Left lung (tissue), 10 donors: Measurements from ENCODE around the gene APOL5. TPM values are rescaled to one million over a fixed set of nuclear protein-coding genes. Genes with fewer than 3 reads are reported as not detected.
"Not testable (repeated sequence)": the region's sequence is repeated elsewhere in the genome, so short reads cannot be mapped to it uniquely, and the experiment has no call there.

Experiments used
- ATAC-seq: fragments of 200-7000 bp; cut with Tn5 transposase; one replicate; pipeline ENCODE4 v1.9.1; 2020; ENCODE audit warnings: moderate library complexity
- DNase-seq, 4 donors: peaks; one replicate each; pipeline ENCODE4 v3.0.0-alpha.2; 2013 to 2020
- H3K27ac ChIP-seq, 2 donors: fragments of 200-600 bp; sonication (generic) in 1 of 2; one replicate each; pipeline versions ENCODE4 v1.5.0 to v1.8.0; 2020 to 2021
- H3K27me3 ChIP-seq, 2 donors: fragments of 200-600 bp; sonication (generic) in 1 of 2; one replicate each; pipeline versions ENCODE4 v1.5.0 to v1.8.0; 2020 to 2021
- H3K36me3 ChIP-seq, 2 donors: fragments of 200-600 bp; sonication (generic) in 1 of 2; one replicate each; pipeline versions ENCODE4 v1.5.0 to v1.8.0; 2020 to 2021
- H3K4me1 ChIP-seq, 2 donors: fragments of 200-600 bp; one replicate each; pipeline ENCODE4 v1.8.0; 2021
- H3K4me3 ChIP-seq, 2 donors: fragments of 200-600 bp; sonication (generic) in 1 of 2; one replicate each; pipeline versions ENCODE4 v1.5.0 to v1.8.0; 2020 to 2021; ENCODE audit warnings: mild to moderate bottlenecking in 1 of 2
- H3K9me3 ChIP-seq, 2 donors: fragments of 200-600 bp; sonication (generic) in 1 of 2; one replicate each; pipeline versions ENCODE4 v1.5.0 to v1.8.0; 2020 to 2021
- CTCF ChIP-seq, 2 donors: fragments of 200-600 bp; sonication (generic) in 1 of 2; IDR thresholded peaks; one replicate each; pipeline versions ENCODE4 v1.5.0 to v1.8.0; 2021; ENCODE audit warnings: antibody characterized with exemption in 2 of 2
- intact Hi-C, 2 donors: fragments of 100-400 bp; cut with DNase I; formaldehyde crosslinking; loops; one replicate each; pipeline versions ENCODE4 v1.11.2 to v1.14.2; 2022
- polyA plus RNA-seq, 6 donors: library from polyadenylated mRNA; unstranded; fragments of 120-200 nt; gene quantifications; one replicate each; pipeline ENCODE4 v1.2.1, GENCODE V29; 2013; ENCODE audit not compliant: insufficient read length in 6 of 6
- total RNA-seq, 2 donors: library from RNA; stranded (reverse); fragmentation: NEBNext Ultra II Directional; extraction: Animal tissue kit (Norgen Biotek cat#: 25700); gene quantifications; one replicate each; pipeline ENCODE4 v1.2.1, GENCODE V29; 2021
- donor health status: DM: no; HTN: yes; CAD: no.
- donor health status: DM: no; HTN: no; CAD: no.

The APOL5 gene
- total and polyA plus RNA-seq, 8 donors: 0.10 to 0.11 TPM; not detected in 6

DNA sequence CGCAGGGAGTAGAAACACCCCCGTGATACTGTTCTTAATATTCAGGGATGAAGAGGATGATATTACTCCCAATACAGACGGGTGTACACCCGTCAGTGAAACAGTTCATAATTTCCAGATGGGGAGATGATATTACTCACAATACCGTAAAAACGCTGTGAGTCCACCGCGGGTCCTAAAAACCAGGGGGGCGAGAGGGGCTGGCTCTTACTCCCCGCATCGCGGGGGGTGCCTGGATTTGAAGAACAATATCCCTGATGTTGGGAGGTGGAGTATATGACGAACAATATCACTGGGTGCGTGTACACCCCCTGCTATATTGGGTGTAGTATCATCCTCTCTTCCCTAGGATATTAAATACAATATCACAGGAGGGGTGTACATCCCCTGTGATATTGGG lies 20.5 kb upstream of the APOL5 start:
- DNase-seq (no peak), ATAC-seq (no peak)
- no peak overlapping the region for H3K27ac ChIP-seq
- TF ChIP-seq CTCF (IDR thresholded peaks at IDR 0.05): no peak
- no peaks in the 10 kb centered on the region for H3K27me3 ChIP-seq
- no peaks in the 10 kb centered on the region for H3K4me1 ChIP-seq
- no peak overlapping the region for H3K4me3 ChIP-seq
- intact Hi-C loops: no loop called here
- no peaks in the 10 kb centered on the region for H3K36me3 ChIP-seq
- no peaks in the 10 kb centered on the region for H3K9me3 ChIP-seq

- H3K4me1 ChIP-seq, DNase-seq, H3K27me3 ChIP-seq, H3K4me3 ChIP-seq, intact Hi-C loops, H3K9me3 ChIP-seq, H3K27ac ChIP-seq, H3K36me3 ChIP-seq, ATAC-seq: not testable (repeated sequence)
These were observed 17.8 kb upstream of the APOL5 start for GRCh38 chr22:35699852-35700251.

- no peaks in the 10 kb centered on the region for H3K9me3 ChIP-seq
- H3K4me3 ChIP-seq: no peak overlapping the region
- H3K36me3 ChIP-seq: no peaks in the 10 kb centered on the region
- H3K27ac ChIP-seq: no peak overlapping the region
- TF ChIP-seq CTCF (IDR thresholded peaks at IDR 0.05): no peak
- no peak for DNase-seq
- ATAC-seq: no peak
- no peaks in the 10 kb centered on the region for H3K27me3 ChIP-seq
- no peaks in the 10 kb centered on the region for H3K4me1 ChIP-seq
- intact Hi-C loops: no loop called here
These were observed 13.6 kb upstream of the APOL5 start for GRCh38 chr22:35703861-35704584.

- H3K4me1 ChIP-seq: no peaks in the 10 kb centered on the region
- no peaks in the 10 kb centered on the region for H3K36me3 ChIP-seq
- H3K27ac ChIP-seq: no peak overlapping the region
- no peak overlapping the region for H3K4me3 ChIP-seq
- no peak for TF ChIP-seq CTCF (IDR thresholded peaks at IDR 0.05)
- H3K27me3 ChIP-seq: no peaks in the 10 kb centered on the region
- H3K9me3 ChIP-seq: no peaks in the 10 kb centered on the region
- no peak for DNase-seq
- intact Hi-C loops: no loop called here
- no peak for ATAC-seq
These were observed 12.5 kb upstream of the APOL5 start for GRCh38 chr22:35705141-35705540.

- H3K27ac ChIP-seq: no peak overlapping the region
- no peak overlapping the region for H3K4me3 ChIP-seq
- H3K9me3 ChIP-seq: peaks cover 0 to 7% of the 10 kb centered on the region in 2 donors
- intact Hi-C loops: no loop called here
- H3K27me3 ChIP-seq: no peaks in the 10 kb centered on the region
- DNase-seq (no peak), ATAC-seq (no peak)
- H3K4me1 ChIP-seq: no peaks in the 10 kb centered on the region
- H3K36me3 ChIP-seq: no peaks in the 10 kb centered on the region
- TF ChIP-seq CTCF (IDR thresholded peaks at IDR 0.05): no peak
These were observed 9.2 kb upstream of the APOL5 start for GRCh38 chr22:35708453-35708852.

- intact Hi-C loops: no loop called here
- Histone ChIP-seq H3K4me1 (no peaks in the 10 kb centered on the region), H3K9me3 (peaks cover 0 to 7% of the 10 kb centered on the region in 2 donors), H3K4me3 (no peak overlapping the region), H3K36me3 (no peaks in the 10 kb centered on the region), H3K27ac (no peak overlapping the region), H3K27me3 (no peaks in the 10 kb centered on the region)
- DNase-seq: no peak
- no peak for ATAC-seq
- no peak for TF ChIP-seq CTCF (IDR thresholded peaks at IDR 0.05)
These were observed 8.8 kb upstream of the APOL5 start for GRCh38 chr22:35708917-35709316.
